Keratinocyte (primary cell): Measurements from ENCODE around the gene VWA7. TPM values are rescaled to one million over a fixed set of nuclear protein-coding genes. Genes with fewer than 3 reads are reported as not detected.

ENCODE experiments used
- DNase-seq: peaks from one replicate; pipeline ENCODE4 v3.0.0-alpha.2; 2011; ENCODE audit warnings: low read depth, missing footprints, low spot score
- FAIRE-seq: peaks from 2 replicates; lab custom pipeline; 2011; peaks lifted over from hg19 to GRCh38; lab: Jason Lieb, UNC
- H2AFZ ChIP-seq: 2 replicates; pipeline ENCODE4 v1.6.0; 2012; ENCODE audit warnings: low read length, control low read depth, inconsistent platforms; ENCODE audit not compliant: control insufficient read depth
- H3K27ac ChIP-seq: 2 replicates; pipeline ENCODE4 v1.5.1; 2011; ENCODE audit warnings: low read length; ENCODE audit not compliant: control insufficient read depth, insufficient read depth
- H3K27me3 ChIP-seq: 3 replicates; pipeline ENCODE4 v1.6.0; 2011; ENCODE audit warnings: low read length; ENCODE audit not compliant: control insufficient read depth, insufficient read depth; ENCODE audit errors: extremely low read depth
- H3K36me3 ChIP-seq, 2 experiments: 2 replicates in 1 of 2; 3 replicates in 1 of 2; pipeline ENCODE4 v1.5.1; 2011; ENCODE audit warnings: low read length in 2 of 2, mild to moderate bottlenecking in 1 of 2; ENCODE audit not compliant: control insufficient read depth in 2 of 2, insufficient read depth in 2 of 2; ENCODE audit errors: extremely low read depth in 1 of 2
- H3K4me1 ChIP-seq: 3 replicates; pipeline ENCODE4 v1.5.1; 2011; ENCODE audit warnings: low read length; ENCODE audit not compliant: control insufficient read depth, insufficient read depth; ENCODE audit errors: extremely low read depth
- H3K4me2 ChIP-seq: 3 replicates; pipeline ENCODE4 v1.6.0; 2011; ENCODE audit warnings: low read depth, low read length; ENCODE audit not compliant: control insufficient read depth, insufficient read depth; ENCODE audit errors: extremely low read depth
- H3K4me3 ChIP-seq, 3 experiments: fragments of 200-600 bp in 1 of 3; sonication (generic) in 1 of 3; 2 replicates in 2 of 3; 3 replicates in 1 of 3; pipeline ENCODE4 v1.5.1; 2011 to 2016; ENCODE audit warnings: low read length in 3 of 3, mild to moderate bottlenecking in 3 of 3, control low read depth in 2 of 3, inconsistent platforms in 1 of 3, low read depth in 1 of 3, mixed read lengths in 1 of 3, mixed run types in 1 of 3, moderate library complexity in 1 of 3; ENCODE audit not compliant: control insufficient read depth in 2 of 3, insufficient read depth in 2 of 3; ENCODE audit errors: extremely low read depth in 1 of 3
- H3K79me2 ChIP-seq: 2 replicates; pipeline ENCODE4 v1.6.0; 2012; ENCODE audit warnings: low read length; ENCODE audit not compliant: control insufficient read depth, insufficient read depth
- H3K9ac ChIP-seq: 3 replicates; pipeline ENCODE4 v1.6.0; 2011; ENCODE audit warnings: low read length; ENCODE audit not compliant: control insufficient read depth, insufficient read depth; ENCODE audit errors: extremely low read depth
- H3K9me1 ChIP-seq: 3 replicates; pipeline ENCODE4 v1.6.0; 2011; ENCODE audit warnings: low read length; ENCODE audit not compliant: control insufficient read depth, insufficient read depth; ENCODE audit errors: extremely low read depth
- H3K9me3 ChIP-seq: 2 replicates; pipeline ENCODE4 v1.5.1; 2012; ENCODE audit warnings: low read depth, low read length; ENCODE audit not compliant: control insufficient read depth
- H4K20me1 ChIP-seq: 3 replicates; pipeline ENCODE4 v1.6.0; 2011; ENCODE audit warnings: low read length; ENCODE audit not compliant: control insufficient read depth, insufficient read depth; ENCODE audit errors: extremely low read depth
- CTCF ChIP-seq, 3 experiments: IDR thresholded peaks in 1 of 3; conservative IDR thresholded peaks in 1 of 3; optimal IDR thresholded peaks in 1 of 3; 2 replicates in 2 of 3; 3 replicates in 1 of 3; pipeline versions ENCODE3 to v1.5.1; 2011; ENCODE audit warnings: low read length in 3 of 3, mild to moderate bottlenecking in 3 of 3, moderate library complexity in 2 of 3, control low read depth in 1 of 3, inconsistent platforms in 1 of 3; ENCODE audit not compliant: insufficient read depth in 2 of 3; ENCODE audit errors: extremely low read depth in 1 of 3
- EZH2 ChIP-seq: IDR thresholded peaks from one replicate; pipeline ENCODE4 v1.6.1; 2012; ENCODE audit warnings: inconsistent platforms, mild to moderate bottlenecking, low read length, moderate library complexity
- dilution Hi-C: fragments of 300-500 bp; cut with MboI; formaldehyde crosslinking; loops from one replicate; pipeline ENCODE4 v1.7.0; 2020; ENCODE audit warnings: low sequenced_read_pairs; ENCODE audit not compliant: extremely low pct_ligation_motif_present
- polyA plus RNA-seq, 5 experiments: library from polyadenylated mRNA; depleted of rRNA in 3 of 5; stranded (reverse) in 3 of 5; stranded (forward) in 1 of 5; unstranded in 1 of 5; fragments of >200 nt; gene quantifications; 1 replicate in 1 of 5; 2 replicates in 3 of 5; 3 replicates in 1 of 5; pipeline versions ENCODE4 v1.2.1 to v1.2.3, GENCODE V29; 2011 to 2012; ENCODE audit warnings: missing spikeins in 2 of 5, low read depth in 1 of 5, low replicate concordance in 1 of 5

The VWA7 gene
- polyA plus RNA-seq, 1 donor (not counting 4 experiments of a cell fraction or from before 2014, with no cell fraction given): 0.47 TPM

- Histone ChIP-seq H3K27ac (no peak overlapping the region), H3K27me3 (no peaks in the 10 kb centered on the region), H3K9ac (no peak overlapping the region), H3K9me3 (no peaks in the 10 kb centered on the region), H3K4me3 (no peak overlapping the region), H3K9me1 (no peaks in the 10 kb centered on the region), H3K36me3 (peaks cover 0 to 12% of the 10 kb centered on the region in 2 experiments), H4K20me1 (no peaks in the 10 kb centered on the region), H3K4me1 (no peaks in the 10 kb centered on the region), H3K4me2 (no peak overlapping the region), H3K79me2 (no peaks in the 10 kb centered on the region), H2AFZ (no peak overlapping the region)
- DNase-seq: no peak
- TF ChIP-seq CTCF (optimal IDR thresholded peaks at IDR 0.05 in 1 of 3, IDR thresholded peaks at IDR 0.05 in 1 of 3, conservative IDR thresholded peaks at IDR 0.05 in 1 of 3; ENCODE audit: extremely low read depth in 1 of 3, insufficient read depth in 2 of 3, low read length in 3 of 3) (no peak), EZH2 (no peak)
- dilution Hi-C loops: no loop called here
- no peak for FAIRE-seq
Observed at GRCh38 chr6:31750411-31751022, 26.6 kb downstream of the VWA7 start.

- no peak for TF ChIP-seq EZH2
- Histone ChIP-seq H3K36me3 (peaks cover 0 to 12% of the 10 kb centered on the region in 2 experiments), H3K27ac (no peak overlapping the region), H3K79me2 (no peaks in the 10 kb centered on the region), H2AFZ (no peak overlapping the region), H3K9ac (no peak overlapping the region), H3K4me3 (no peak overlapping the region), H4K20me1 (no peaks in the 10 kb centered on the region), H3K9me3 (no peaks in the 10 kb centered on the region), H3K9me1 (no peaks in the 10 kb centered on the region), H3K4me1 (no peaks in the 10 kb centered on the region), H3K4me2 (no peak overlapping the region), H3K27me3 (no peaks in the 10 kb centered on the region)
- dilution Hi-C loops: no loop called here
- FAIRE-seq: no peak
- DNase-seq: no peak
Observed at GRCh38 chr6:31749301-31750036, 27.7 kb downstream of the VWA7 start.
